Glutamatergic neuron (in vitro differentiated cells): ENCODE data around the gene GPS2. TPM values are rescaled to one million over a fixed set of nuclear protein-coding genes. Genes with fewer than 3 reads are reported as not detected.

ENCODE experiments used
- DNase-seq: peaks from one replicate; pipeline ENCODE4 v3.0.0; 2022
- H3K27ac Mint-ChIP-seq: one replicate; pipeline ENCODE4 v1.8.0; 2020; ENCODE audit warnings: mild to moderate bottlenecking, mixed read lengths, inconsistent platforms; ENCODE audit not compliant: unreplicated experiment
- H3K27me3 Mint-ChIP-seq: one replicate; pipeline ENCODE4 v1.8.0; 2020; ENCODE audit warnings: mild to moderate bottlenecking, moderate library complexity, mixed read lengths, inconsistent platforms; ENCODE audit not compliant: unreplicated experiment
- H3K36me3 Mint-ChIP-seq: one replicate; pipeline ENCODE4 v1.8.0; 2020; ENCODE audit warnings: mild to moderate bottlenecking, mixed read lengths, inconsistent platforms; ENCODE audit not compliant: unreplicated experiment
- H3K4me1 Mint-ChIP-seq: one replicate; pipeline ENCODE4 v1.8.0; 2020; ENCODE audit warnings: mild to moderate bottlenecking, low read depth, mixed read lengths, inconsistent platforms; ENCODE audit not compliant: unreplicated experiment
- H3K4me3 Mint-ChIP-seq: one replicate; pipeline ENCODE4 v1.8.0; 2020; ENCODE audit warnings: mild to moderate bottlenecking, mixed read lengths, inconsistent platforms; ENCODE audit not compliant: unreplicated experiment
- H3K9me3 Mint-ChIP-seq: one replicate; pipeline ENCODE4 v1.8.0; 2020; ENCODE audit warnings: mild to moderate bottlenecking, moderate library complexity, mixed read lengths, inconsistent platforms; ENCODE audit not compliant: unreplicated experiment
- CTCF ChIP-seq: fragments of 200-600 bp; sonication (generic); IDR thresholded peaks from one replicate; pipeline ENCODE4 v1.5.0; 2021; ENCODE audit not compliant: partially characterized antibody, unreplicated experiment
- total RNA-seq: library from RNA; stranded (reverse); fragmentation: NEBNext Ultra II Directional; extraction: Animal tissue kit (Norgen Biotek cat#: 25700); gene quantifications from one replicate; pipeline ENCODE4 v1.2.1, GENCODE V29; 2021; ENCODE audit not compliant: unreplicated experiment

Gene GPS2
- total RNA-seq, 1 donor from 2014 or later = 98.3 TPM

- H3K9me3 Mint-ChIP-seq = peaks cover 5% of the 10 kb centered on the region
- H3K4me3 Mint-ChIP-seq = peak overlapping the region; percentile 90
- peak overlapping the region; percentile 89 for H3K27ac Mint-ChIP-seq
- no peaks in the 10 kb centered on the region for H3K36me3 Mint-ChIP-seq
- DNase-seq = peak; percentile 82
- H3K4me1 Mint-ChIP-seq = peaks cover 8% of the 10 kb centered on the region
- no peak for TF ChIP-seq CTCF
- H3K27me3 Mint-ChIP-seq = peaks cover 2% of the 10 kb centered on the region
These were observed 15.0 kb upstream of the GPS2 start for GRCh38 chr17:7329997-7330637.

GRCh38 chr17:7329374-7329996 lies 14.3 kb upstream of the GPS2 start:
- peak; percentile 96 for DNase-seq
- Mint-ChIP-seq H3K27me3 (peaks cover 2% of the 10 kb centered on the region), H3K4me3 (peak overlapping the region; percentile 90), H3K4me1 (peaks cover 8% of the 10 kb centered on the region), H3K27ac (peak overlapping the region; percentile 89), H3K36me3 (no peaks in the 10 kb centered on the region), H3K9me3 (peaks cover 5% of the 10 kb centered on the region)
- no peak for TF ChIP-seq CTCF

GRCh38 chr17:7328840-7329373 lies 13.7 kb upstream of the GPS2 start, which contains the start of gene NEURL4:
TSS of gene NEURL4 (minus strand) at chr17:7329335. CDS start at chr17:7329312, 23 bp downstream.
- Mint-ChIP-seq H3K27me3 (peaks cover 2% of the 10 kb centered on the region), H3K27ac (peak within 1 kb of the TSS; percentile 90), H3K9me3 (peaks cover 5% of the 10 kb centered on the region), H3K4me1 (peaks cover 8% of the 10 kb centered on the region), H3K4me3 (peak within 1 kb of the TSS; percentile 97), H3K36me3 (no peaks in the 10 kb centered on the region)
- no peak for DNase-seq
- TF ChIP-seq CTCF = no peak

- H3K27ac Mint-ChIP-seq = peak overlapping the region; percentile 1
- peaks cover 2% of the 10 kb centered on the region for H3K27me3 Mint-ChIP-seq
- no peak for TF ChIP-seq CTCF
- peaks cover 8% of the 10 kb centered on the region for H3K4me1 Mint-ChIP-seq
- no peak for DNase-seq
- H3K4me3 Mint-ChIP-seq = peak overlapping the region; percentile 97
- peaks cover 5% of the 10 kb centered on the region for H3K9me3 Mint-ChIP-seq
- H3K36me3 Mint-ChIP-seq = no peaks in the 10 kb centered on the region
These were observed 12.8 kb upstream of the GPS2 start for GRCh38 chr17:7328009-7328408.

GRCh38 chr17:7327501-7327900 lies 12.3 kb upstream of the GPS2 start:
- TF ChIP-seq CTCF = no peak
- no peaks in the 10 kb centered on the region for H3K36me3 Mint-ChIP-seq
- peaks cover 5% of the 10 kb centered on the region for H3K9me3 Mint-ChIP-seq
- H3K4me3 Mint-ChIP-seq = peak overlapping the region; percentile 34
- DNase-seq = no peak
- H3K27ac Mint-ChIP-seq = no peak overlapping the region
- H3K27me3 Mint-ChIP-seq = peaks cover 2% of the 10 kb centered on the region
- H3K4me1 Mint-ChIP-seq = peaks cover 8% of the 10 kb centered on the region
